Measurements from ENCODE around the gene LRRK1. TPM values are rescaled to one million over a fixed set of nuclear protein-coding genes. Genes with fewer than 3 reads are reported as not detected.
A peak's percentile ranks its signal among the peaks of the same experiment; 100 is the strongest.

The LRRK1 gene
- polyA plus RNA-seq, 1 of the 3 experiments (the other 2 are of a cell fraction) = 6.9 TPM

- WGBS (ENCODE audit: low lambda C conversion rate) = 83% methylated on average over 7 of the region's 7 CpGs
- CTCF ChIA-PET = interaction anchor here (1.3 kb wide), 1 partner anchor 57 kb away, joined by 3 read pairs; no protein-coding TSS in a partner anchor
- no peak for TF ChIP-seq TEAD4 (IDR thresholded peaks at IDR 0.05; ENCODE audit: borderline replicate concordance, insufficient read depth)
- TF ChIP-seq SMC3 (IDR thresholded peaks at IDR 0.05; ENCODE audit: low read depth, low read length) = no peak
- no peak for TF ChIP-seq MEF2A (IDR thresholded peaks at IDR 0.05; ENCODE audit: borderline replicate concordance, low read depth)
- no peak for TF ChIP-seq MXI1 (IDR thresholded peaks at IDR 0.05; ENCODE audit: low read depth, low read length)
Measured at GRCh38 chr15:100932676-100933348, 13.7 kb downstream of the LRRK1 start.

DNA sequence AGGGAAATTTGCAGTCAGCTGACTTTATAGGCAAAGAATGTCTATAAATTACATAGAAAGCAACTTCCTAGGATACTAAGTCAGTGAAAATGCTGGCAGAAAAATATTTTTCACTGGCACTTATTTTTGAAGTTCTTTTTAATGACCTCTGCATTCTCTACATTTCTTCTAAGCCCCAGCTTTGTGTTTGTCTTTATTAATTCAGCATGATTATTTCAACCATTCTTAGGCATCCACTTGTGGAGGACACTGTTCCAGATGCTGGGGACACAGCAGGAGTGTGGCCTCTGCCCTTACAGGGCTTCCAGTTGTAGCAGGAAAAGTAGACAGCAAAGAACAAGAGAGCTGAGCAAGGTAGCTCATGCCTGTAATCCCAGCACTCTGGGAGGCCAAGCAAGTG is 15.0 kb downstream of the LRRK1 start:
- Histone ChIP-seq H4K20me1 (ENCODE audit: insufficient read depth) (no peaks in the 10 kb centered on the region), H3K9ac (no peak overlapping the region), H3K27me3 (ENCODE audit: insufficient read depth) (no peaks in the 10 kb centered on the region), H3K79me2 (ENCODE audit: insufficient read depth) (no peaks in the 10 kb centered on the region), H3K36me3 (replicated peaks in 1 of 2; ENCODE audit: control insufficient read depth in 1 of 2, insufficient read depth in 2 of 2, low read length in 1 of 2) (peaks cover 0 to 2% of the 10 kb centered on the region in 2 experiments), H2AFZ (ENCODE audit: low read depth) (no peak overlapping the region), H3F3A (replicated peaks; ENCODE audit: insufficient read depth) (no peaks in the 10 kb centered on the region), H3K4me1 (ENCODE audit: control insufficient read depth in 1 of 2, insufficient read depth in 2 of 2, low read depth in 1 of 2, low read length in 1 of 2) (peaks cover 0 to 9% of the 10 kb centered on the region in 2 experiments; a peak in 2 of 4 replicates), H3K9me2 (no peaks in the 10 kb centered on the region), H3K9me3 (no peaks in the 10 kb centered on the region), H3K27ac (ENCODE audit: low read depth in 2 of 2, low read length in 1 of 2) (no peak overlapping the region), H3K4me2 (no peak overlapping the region), H3K4me3 (ENCODE audit: low read depth in 2 of 2, low read length in 1 of 2) (no peak overlapping the region)
- DNase-seq = no peak
- POLR2A ChIA-PET = no interaction called here
- CTCF ChIA-PET = interaction anchor here (0.6 to 1.3 kb wide), 4 partner anchors 16 to 63 kb away, joined by 3 to 5 read pairs (median 3); no protein-coding TSS in a partner anchor
- no peak for TF ChIP-seq RCOR1 (IDR thresholded peaks at IDR 0.05; ENCODE audit: low read length)
- TF ChIP-seq RFX5 (IDR thresholded peaks at IDR 0.05; ENCODE audit: low read length) = no peak
- no peak for TF ChIP-seq SMC3 (IDR thresholded peaks at IDR 0.05; ENCODE audit: low read depth, low read length)

More at GRCh38 chr15:100932676-100933348, 13.7 kb downstream of the LRRK1 start:
- POLR2A ChIA-PET = no interaction called here
- no peak overlapping the region for H3K4me3 ChIP-seq (ENCODE audit: low read depth in 2 of 2, low read length in 1 of 2)
- no peak overlapping the region for H3K9ac ChIP-seq
- no peaks in the 10 kb centered on the region for H3K27me3 ChIP-seq (ENCODE audit: insufficient read depth)
- no peaks in the 10 kb centered on the region for H3K9me2 ChIP-seq
- no peak overlapping the region for H2AFZ ChIP-seq (ENCODE audit: low read depth)
- no peak overlapping the region for H3K27ac ChIP-seq (ENCODE audit: low read depth in 2 of 2, low read length in 1 of 2)
- no peaks in the 10 kb centered on the region for H3F3A ChIP-seq (replicated peaks; ENCODE audit: insufficient read depth)
- DNase-seq = no peak
- no peaks in the 10 kb centered on the region for H3K79me2 ChIP-seq (ENCODE audit: insufficient read depth)
- H3K36me3 ChIP-seq (replicated peaks in 1 of 2; ENCODE audit: control insufficient read depth in 1 of 2, insufficient read depth in 2 of 2, low read length in 1 of 2) = peaks cover 0 to 4% of the 10 kb centered on the region in 2 experiments
- H3K4me2 ChIP-seq = no peak overlapping the region
- H3K4me1 ChIP-seq (ENCODE audit: control insufficient read depth in 1 of 2, insufficient read depth in 2 of 2, low read depth in 1 of 2, low read length in 1 of 2) = peaks cover 0 to 10% of the 10 kb centered on the region in 2 experiments; a peak in 2 of 4 replicates
- H4K20me1 ChIP-seq (ENCODE audit: insufficient read depth) = no peaks in the 10 kb centered on the region
- no peaks in the 10 kb centered on the region for H3K9me3 ChIP-seq

DNA sequence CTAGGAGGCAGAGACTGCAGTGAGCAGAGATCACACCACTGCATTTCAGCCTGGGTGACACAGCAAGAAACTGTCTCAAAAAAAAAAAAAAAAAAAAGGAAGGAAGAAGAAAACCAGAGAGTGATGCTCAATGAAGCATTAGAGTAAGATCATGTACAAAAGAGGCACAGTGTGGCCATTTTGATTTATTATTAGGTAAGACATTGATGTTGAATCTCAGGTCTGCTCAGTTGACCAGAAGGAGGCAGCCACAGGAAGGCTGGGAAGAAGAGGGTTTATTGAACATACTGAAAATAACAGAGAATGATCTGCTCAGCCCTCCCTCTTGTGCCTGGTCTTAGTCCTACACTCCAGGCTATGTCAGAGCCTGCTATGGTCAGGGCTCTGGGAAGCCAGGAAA is 15.6 kb downstream of the LRRK1 start:
- Histone ChIP-seq H3K79me2 (ENCODE audit: insufficient read depth) (no peaks in the 10 kb centered on the region), H3K9ac (no peak overlapping the region), H4K20me1 (ENCODE audit: insufficient read depth) (no peaks in the 10 kb centered on the region), H3F3A (replicated peaks; ENCODE audit: insufficient read depth) (no peaks in the 10 kb centered on the region), H2AFZ (ENCODE audit: low read depth) (no peak overlapping the region), H3K4me1 (ENCODE audit: control insufficient read depth in 1 of 2, insufficient read depth in 2 of 2, low read depth in 1 of 2, low read length in 1 of 2) (peaks cover 0 to 4% of the 10 kb centered on the region in 2 experiments; a peak in 2 of 4 replicates), H3K27ac (ENCODE audit: low read depth in 2 of 2, low read length in 1 of 2) (no peak overlapping the region), H3K9me3 (no peaks in the 10 kb centered on the region), H3K27me3 (ENCODE audit: insufficient read depth) (no peaks in the 10 kb centered on the region), H3K4me2 (no peak overlapping the region), H3K4me3 (ENCODE audit: low read depth in 2 of 2, low read length in 1 of 2) (no peak overlapping the region), H3K9me2 (no peaks in the 10 kb centered on the region), H3K36me3 (replicated peaks in 1 of 2; ENCODE audit: control insufficient read depth in 1 of 2, insufficient read depth in 2 of 2, low read length in 1 of 2) (no peaks in the 10 kb centered on the region)
- CTCF ChIA-PET = interaction anchor here (0.7 to 1.4 kb wide), 4 partner anchors 16 to 74 kb away, joined by 3 to 5 read pairs (median 4); no protein-coding TSS in a partner anchor
- POLR2A ChIA-PET = no interaction called here
- TF ChIP-seq CTCF (IDR thresholded peaks at IDR 0.05) (peak; percentile 19; the same call in 1 of the 2 replicates), TAF1 (IDR thresholded peaks at IDR 0.05; ENCODE audit: borderline replicate concordance, low read depth, low read length) (no peak), GATA2 (CRISPR knock-in tag; IDR thresholded peaks at IDR 0.05) (no peak), RAD21 (IDR thresholded peaks at IDR 0.05; ENCODE audit: low read length) (0 out of 2 replicates have a peak, but pooled peaks have one; percentile 6)
- no peak for DNase-seq
